ENCODE results near the gene TPTE2.

GRCh38 chr13:19382111-19382510 lies 179.2 kb downstream of the TPTE2 start:
- TF ChIP-seq CTCF (conservative IDR thresholded peaks at IDR 0.05; ENCODE audit: low read depth, low read length) = no peak
- no peak for TF ChIP-seq POLR2A (IDR thresholded peaks at IDR 0.05; ENCODE audit: low read depth, low read length)
- no peak for TF ChIP-seq NFE2L2 (IDR thresholded peaks at IDR 0.05; ENCODE audit: low read depth, low read length)
- TF ChIP-seq RFX5 (IDR thresholded peaks at IDR 0.05; ENCODE audit: low read depth, low read length) = no peak
- no peak for TF ChIP-seq CHD1 (IDR thresholded peaks at IDR 0.05; ENCODE audit: low read depth, low read length)
- TF ChIP-seq SMC3 (IDR thresholded peaks at IDR 0.05; ENCODE audit: low read depth, low read length) = no peak
- TF ChIP-seq RAD21 (IDR thresholded peaks at IDR 0.05; ENCODE audit: low read length) = no peak

Measured in IMR-90 (cell line).